GM18520 (cell line): ENCODE data around the gene RNF40.

Experiments
- ATAC-seq: cut with Tn5 transposase; IDR thresholded peaks from one replicate; pipeline ENCODE4 v1.9.1; 2021; ENCODE audit not compliant: unreplicated experiment

The RNF40 gene

GRCh38 chr16:30761427-30761927 lies 645 bp upstream of the RNF40 start:
- peak; percentile 10 for ATAC-seq

GRCh38 chr16:30762991-30763725 lies 1.0 kb downstream of the RNF40 start:
- no peak for ATAC-seq

DNA sequence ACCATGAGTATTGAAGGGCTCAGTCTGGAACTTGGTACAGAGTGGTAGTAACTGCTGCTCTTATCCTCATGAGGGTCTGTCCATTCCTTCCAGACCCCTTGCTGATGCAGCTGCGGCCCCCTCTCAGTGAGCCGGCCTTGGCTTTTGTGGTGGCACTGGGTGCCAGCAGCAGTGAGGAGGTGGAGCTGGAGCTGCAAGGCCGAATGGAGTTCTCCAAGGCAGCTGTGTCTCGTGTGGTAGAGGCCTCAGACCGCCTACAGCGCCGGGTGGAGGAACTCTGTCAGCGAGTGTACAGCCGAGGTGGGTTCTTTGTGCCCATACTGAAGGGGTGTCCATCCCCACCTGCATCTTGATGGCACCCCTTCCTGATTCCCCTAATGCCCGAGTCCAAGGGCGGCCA lies 2.0 kb downstream of the RNF40 start:
- no peak for ATAC-seq

DNA sequence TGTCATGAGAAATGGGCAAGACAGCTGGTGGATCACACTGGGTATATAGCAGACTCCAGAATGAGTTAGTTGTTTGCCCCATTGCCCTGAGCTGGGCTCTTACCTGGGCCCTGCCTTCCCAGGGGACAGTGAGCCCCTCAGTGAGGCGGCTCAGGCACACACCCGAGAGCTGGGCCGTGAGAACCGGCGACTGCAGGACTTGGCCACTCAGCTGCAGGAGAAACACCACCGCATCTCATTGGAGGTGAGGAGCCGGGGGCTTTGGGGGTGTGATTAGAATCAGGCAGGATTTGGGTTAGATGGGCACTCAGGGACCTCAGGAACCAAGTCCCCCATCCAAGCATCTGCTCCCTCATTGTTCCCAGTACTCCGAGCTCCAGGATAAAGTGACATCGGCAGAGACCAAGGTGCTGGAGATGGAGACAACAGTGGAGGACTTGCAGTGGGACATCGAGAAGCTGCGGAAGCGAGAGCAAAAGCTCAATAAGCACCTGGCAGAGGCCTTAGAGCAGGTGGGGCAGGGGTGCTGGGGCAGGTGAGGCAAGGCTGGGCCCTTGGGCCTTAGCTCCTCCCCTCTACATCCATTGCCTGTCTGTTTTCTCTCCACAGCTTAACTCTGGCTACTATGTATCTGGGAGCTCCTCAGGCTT lies 2.8 kb downstream of the RNF40 start:
- ATAC-seq, result no peak

GRCh38 chr16:30766206-30766932 lies 4.2 kb downstream of the RNF40 start:
- no peak for ATAC-seq

GRCh38 chr16:30766933-30767284 lies 4.8 kb downstream of the RNF40 start:
- ATAC-seq, result no peak

- ATAC-seq, result peak; percentile 61
These were observed 5.8 kb downstream of the RNF40 start for GRCh38 chr16:30767767-30768465.

DNA sequence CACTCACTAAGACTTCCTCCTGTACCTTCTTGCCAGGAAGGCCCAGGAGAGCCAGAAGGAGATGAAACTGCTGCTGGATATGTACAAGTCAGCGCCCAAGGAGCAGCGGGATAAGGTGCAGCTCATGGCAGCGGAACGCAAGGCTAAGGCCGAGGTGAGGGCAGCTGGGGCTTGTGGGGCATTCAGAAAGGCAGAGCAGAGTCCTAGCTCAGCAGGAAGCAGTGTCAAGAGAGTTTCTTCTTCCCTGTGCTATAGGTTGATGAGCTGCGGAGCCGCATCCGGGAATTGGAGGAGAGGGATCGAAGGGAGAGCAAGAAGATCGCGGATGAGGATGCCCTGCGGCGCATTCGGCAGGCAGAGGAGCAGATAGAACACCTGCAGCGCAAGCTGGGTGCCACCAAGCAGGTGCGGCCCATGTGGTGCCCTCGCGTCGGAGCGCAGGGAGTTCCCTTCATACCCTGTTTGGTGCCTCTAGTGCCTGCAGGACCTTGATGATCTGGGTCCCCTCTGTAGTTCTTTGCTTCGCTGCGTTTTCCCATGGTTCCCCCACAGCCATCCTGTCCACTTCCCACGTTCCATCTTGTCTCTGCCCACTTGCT lies 6.6 kb downstream of the RNF40 start:
- no peak for ATAC-seq

GRCh38 chr16:30769379-30770089 lies 7.4 kb downstream of the RNF40 start:
- no peak for ATAC-seq

DNA sequence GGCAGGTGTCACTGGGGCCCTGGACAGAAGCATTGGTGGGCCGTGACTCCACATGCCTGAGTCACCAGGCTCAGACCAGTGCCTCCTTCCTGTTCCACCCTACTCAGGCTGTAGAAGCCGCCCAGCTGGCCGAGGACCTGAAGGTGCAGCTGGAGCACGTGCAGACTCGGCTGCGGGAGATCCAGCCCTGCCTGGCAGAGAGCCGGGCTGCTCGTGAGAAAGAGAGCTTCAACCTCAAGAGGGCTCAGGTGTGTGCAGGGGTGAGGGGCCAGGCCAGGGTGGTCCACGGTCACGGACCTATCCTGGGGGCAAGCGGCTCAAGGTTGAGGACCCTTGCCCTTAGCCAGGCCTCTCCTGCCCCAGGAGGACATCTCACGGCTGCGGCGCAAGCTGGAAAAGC lies 9.6 kb downstream of the RNF40 start:
- ATAC-seq, result no peak

DNA sequence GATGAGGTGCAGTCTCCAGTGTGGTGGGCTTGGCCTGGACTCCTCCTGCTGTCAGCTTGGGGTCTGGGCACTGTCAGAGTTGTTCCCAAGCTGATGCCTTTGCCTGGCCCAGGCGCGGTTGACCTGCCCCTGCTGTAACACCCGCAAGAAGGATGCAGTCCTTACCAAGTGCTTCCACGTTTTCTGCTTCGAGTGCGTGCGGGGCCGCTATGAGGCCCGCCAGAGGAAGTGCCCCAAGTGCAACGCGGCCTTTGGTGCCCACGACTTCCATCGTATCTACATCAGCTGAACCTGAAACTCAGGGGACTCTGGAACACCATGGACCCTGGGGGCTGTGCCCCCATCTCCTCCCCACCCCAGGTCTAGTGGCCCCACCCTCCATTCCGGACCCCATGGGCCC lies 11.7 kb downstream of the RNF40 start:
- ATAC-seq, result no peak

DNA sequence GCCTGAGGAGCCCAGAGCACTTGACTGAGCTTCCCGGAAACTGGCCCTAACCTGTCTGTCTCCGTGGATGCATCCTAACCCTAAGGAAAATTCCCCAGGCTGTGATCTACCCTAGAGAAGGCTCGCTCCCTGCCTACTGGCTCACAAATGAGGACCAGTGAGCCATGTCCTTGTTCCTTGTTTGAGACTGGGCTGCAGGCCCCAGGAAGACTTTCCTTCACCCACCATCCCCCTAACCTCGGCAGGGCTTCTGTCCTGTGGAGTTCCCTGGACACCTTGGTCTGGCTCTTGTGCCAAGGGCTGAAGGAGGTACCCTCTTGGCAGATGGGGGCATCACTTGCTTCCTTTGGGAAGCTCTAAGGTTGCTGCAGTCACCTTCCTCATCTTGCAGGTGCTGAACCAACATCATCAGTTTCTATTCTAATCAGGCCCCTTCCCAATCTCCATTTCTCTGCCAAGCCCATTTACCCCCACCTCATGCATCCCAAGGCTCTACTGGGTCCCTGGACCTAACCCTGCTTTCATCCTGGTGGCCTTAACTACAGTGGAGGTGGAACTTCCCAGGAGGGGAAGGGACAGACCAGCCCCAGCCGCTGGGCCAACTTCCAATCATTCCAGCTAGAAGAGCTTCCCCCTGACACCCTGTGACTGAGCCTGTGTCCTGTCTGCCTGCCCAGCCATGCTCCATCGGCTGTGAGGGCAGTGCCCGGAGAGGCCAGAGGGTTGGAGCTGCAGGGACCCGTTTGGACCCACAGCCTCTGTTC lies 12.4 kb downstream of the RNF40 start:
- ATAC-seq, result no peak

DNA sequence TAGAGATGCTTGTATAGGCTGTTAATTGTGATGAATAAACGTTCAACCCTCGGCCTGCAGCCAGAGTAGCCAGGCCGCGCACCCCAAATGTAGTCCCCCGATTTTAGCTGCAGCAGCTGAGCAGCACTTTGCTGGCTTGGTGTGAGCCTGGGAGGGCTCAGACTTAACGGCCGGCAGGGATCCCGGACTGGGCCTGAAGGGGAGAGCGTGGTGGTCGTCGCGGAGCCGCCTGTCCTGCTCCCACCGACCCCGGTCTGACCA lies 12.9 kb downstream of the RNF40 start:
- no peak for ATAC-seq

DNA sequence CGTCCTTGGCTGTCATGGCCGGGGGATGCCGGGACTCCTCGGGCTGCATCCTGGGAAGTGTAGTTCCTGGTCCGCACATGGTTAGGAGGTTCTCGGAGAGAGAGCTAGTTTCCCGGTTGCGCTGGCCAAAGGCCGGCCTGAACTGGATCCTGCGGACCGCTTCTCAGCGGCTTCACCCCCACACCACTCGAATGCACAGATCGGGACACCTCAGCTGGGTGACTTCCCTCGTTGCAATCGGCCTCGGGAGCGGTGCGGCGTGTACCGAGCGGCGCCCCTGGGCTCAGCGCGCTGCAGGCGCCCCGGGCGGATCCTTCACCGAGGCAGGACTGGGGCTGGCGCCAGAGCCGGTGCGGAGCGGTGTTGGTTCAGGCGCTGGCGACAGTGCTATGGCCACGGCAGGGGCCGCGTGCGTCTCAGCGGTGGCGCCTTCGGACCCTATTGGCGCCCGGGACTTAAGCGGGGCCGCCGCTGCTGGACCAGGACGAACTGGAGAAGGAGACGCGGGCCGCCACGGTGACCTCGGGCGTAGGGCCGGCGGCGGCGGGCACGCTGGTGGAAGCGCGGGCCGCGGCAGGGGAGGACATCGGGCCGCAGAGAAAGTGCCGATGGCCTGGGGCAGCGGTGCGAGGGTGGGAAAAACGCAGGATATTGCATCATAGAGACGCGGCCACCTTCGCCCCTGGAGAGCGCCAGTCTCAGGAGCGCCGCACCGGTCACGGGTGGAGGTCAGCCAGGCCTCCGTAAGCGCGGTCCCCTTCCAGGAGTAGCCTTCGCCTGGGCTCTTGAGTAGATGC lies 13.5 kb downstream of the RNF40 start:
- no peak for ATAC-seq

- ATAC-seq, result no peak
These were observed 15.6 kb downstream of the RNF40 start for GRCh38 chr16:30777591-30778297.

- no peak for ATAC-seq
These were observed 16.6 kb downstream of the RNF40 start for GRCh38 chr16:30778549-30779244.

DNA sequence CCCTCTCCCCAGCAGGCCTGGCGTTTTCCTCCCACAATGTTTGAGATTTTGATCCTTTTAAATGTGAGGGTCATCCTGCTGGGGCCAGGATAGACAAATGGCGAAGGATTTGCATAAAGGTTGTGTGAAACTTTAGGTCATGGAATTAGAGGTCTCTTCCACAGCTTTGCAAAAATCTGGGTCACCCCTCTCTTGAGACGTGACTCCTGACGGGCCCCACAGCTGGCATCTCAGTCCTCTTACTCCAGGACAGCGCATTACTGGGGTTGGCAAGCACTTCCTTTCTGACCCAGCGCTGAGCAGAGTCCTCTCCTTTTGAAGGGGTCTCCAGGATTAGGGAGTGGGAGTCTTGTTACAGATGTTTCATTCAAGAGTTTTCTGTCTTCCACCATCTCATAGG lies 17.5 kb downstream of the RNF40 start:
- ATAC-seq, result no peak

DNA sequence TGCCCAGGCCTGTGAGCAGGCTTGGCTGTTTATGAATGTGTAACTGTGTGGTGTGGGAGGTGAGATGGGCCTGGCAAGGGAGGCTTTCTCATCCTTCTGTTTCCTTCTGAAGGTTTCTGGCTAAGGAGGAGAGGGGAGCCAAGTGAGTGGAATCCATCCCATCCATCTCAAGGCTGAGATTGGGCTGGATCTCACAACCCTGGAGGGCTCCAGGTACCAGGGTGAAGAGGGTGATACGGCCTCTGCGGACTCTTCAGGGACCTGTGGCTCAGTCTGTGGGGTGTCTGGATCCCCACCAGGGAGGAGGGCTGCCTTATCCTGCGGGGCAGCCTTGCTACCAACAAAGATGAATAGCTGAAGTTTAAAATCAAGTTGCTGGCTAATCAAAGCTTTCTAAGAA lies 17.9 kb downstream of the RNF40 start:
- no peak for ATAC-seq
